ENCODE measurements around the gene ANAPC16.
"Not testable (repeated sequence)": the region's sequence is repeated elsewhere in the genome, so short reads cannot be mapped to it uniquely, and the experiment has no call there.

Gene ANAPC16

GRCh38 chr10:72278668-72279393 is 63.0 kb downstream of the ANAPC16 start:
- no peak for DNase-seq (ENCODE audit: low read depth)

- DNase-seq (ENCODE audit: low read depth), result not testable (repeated sequence)
These were observed 63.8 kb downstream of the ANAPC16 start for GRCh38 chr10:72279587-72279986.

GRCh38 chr10:72283131-72283530 is 67.3 kb downstream of the ANAPC16 start:
- no peak for DNase-seq (ENCODE audit: low read depth)
